Osteocyte (in vitro differentiated cells): ENCODE measurements around the gene ADRA2B. TPM values are rescaled to one million over a fixed set of nuclear protein-coding genes. Genes with fewer than 3 reads are reported as not detected.

Source experiments
- DNase-seq: peaks from one replicate; pipeline ENCODE4 v3.0.0; 2021; ENCODE audit warnings: mixed read lengths; ENCODE audit not compliant: unreplicated experiment; ENCODE audit errors: extremely low spot score
- H3K27ac Mint-ChIP-seq: one replicate; pipeline ENCODE4 v1.8.0; 2021; ENCODE audit warnings: mild to moderate bottlenecking, mixed read lengths; ENCODE audit not compliant: unreplicated experiment
- H3K27me3 Mint-ChIP-seq: one replicate; pipeline ENCODE4 v1.8.0; 2021; ENCODE audit warnings: mixed read lengths; ENCODE audit not compliant: unreplicated experiment
- H3K36me3 Mint-ChIP-seq: one replicate; pipeline ENCODE4 v1.8.0; 2021; ENCODE audit warnings: mixed read lengths; ENCODE audit not compliant: unreplicated experiment
- H3K4me1 Mint-ChIP-seq: one replicate; pipeline ENCODE4 v1.8.0; 2021; ENCODE audit warnings: mixed read lengths; ENCODE audit not compliant: unreplicated experiment
- H3K4me3 Mint-ChIP-seq: one replicate; pipeline ENCODE4 v1.8.0; 2021; ENCODE audit warnings: mild to moderate bottlenecking, moderate library complexity, mixed read lengths; ENCODE audit not compliant: unreplicated experiment
- H3K9me3 Mint-ChIP-seq: one replicate; pipeline ENCODE4 v1.8.0; 2021; ENCODE audit warnings: mixed read lengths; ENCODE audit not compliant: unreplicated experiment
- total RNA-seq: library from RNA; stranded (reverse); gene quantifications from 2 replicates; pipeline ENCODE4 v1.2.1, GENCODE V29; 2021
- TF ChIP-seq, protein P1 (sequence below): fragments of 200-600 bp; sonication (generic); IDR thresholded peaks from 2 replicates; pipeline ENCODE4 v1.5.0; 2021; ENCODE audit warnings: antibody characterized with exemption, mild to moderate bottlenecking, moderate library complexity

The ADRA2B gene
- total RNA-seq, 1 donor from 2014 or later = not detected

GRCh38 chr2:96120991-96121390 lies 4.6 kb upstream of the ADRA2B start:
- no peak overlapping the region for H3K27ac Mint-ChIP-seq
- peaks cover 6% of the 10 kb centered on the region for H3K4me1 Mint-ChIP-seq
- no peaks in the 10 kb centered on the region for H3K9me3 Mint-ChIP-seq
- no peaks in the 10 kb centered on the region for H3K36me3 Mint-ChIP-seq
- H3K4me3 Mint-ChIP-seq = no peak overlapping the region
- TF ChIP-seq, protein P1, sequence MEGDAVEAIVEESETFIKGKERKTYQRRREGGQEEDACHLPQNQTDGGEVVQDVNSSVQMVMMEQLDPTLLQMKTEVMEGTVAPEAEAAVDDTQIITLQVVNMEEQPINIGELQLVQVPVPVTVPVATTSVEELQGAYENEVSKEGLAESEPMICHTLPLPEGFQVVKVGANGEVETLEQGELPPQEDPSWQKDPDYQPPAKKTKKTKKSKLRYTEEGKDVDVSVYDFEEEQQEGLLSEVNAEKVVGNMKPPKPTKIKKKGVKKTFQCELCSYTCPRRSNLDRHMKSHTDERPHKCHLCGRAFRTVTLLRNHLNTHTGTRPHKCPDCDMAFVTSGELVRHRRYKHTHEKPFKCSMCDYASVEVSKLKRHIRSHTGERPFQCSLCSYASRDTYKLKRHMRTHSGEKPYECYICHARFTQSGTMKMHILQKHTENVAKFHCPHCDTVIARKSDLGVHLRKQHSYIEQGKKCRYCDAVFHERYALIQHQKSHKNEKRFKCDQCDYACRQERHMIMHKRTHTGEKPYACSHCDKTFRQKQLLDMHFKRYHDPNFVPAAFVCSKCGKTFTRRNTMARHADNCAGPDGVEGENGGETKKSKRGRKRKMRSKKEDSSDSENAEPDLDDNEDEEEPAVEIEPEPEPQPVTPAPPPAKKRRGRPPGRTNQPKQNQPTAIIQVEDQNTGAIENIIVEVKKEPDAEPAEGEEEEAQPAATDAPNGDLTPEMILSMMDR = no peak
- peaks cover 46% of the 10 kb centered on the region for H3K27me3 Mint-ChIP-seq
- no peak for DNase-seq

GRCh38 chr2:96120091-96120720 lies 3.8 kb upstream of the ADRA2B start:
- Mint-ChIP-seq H3K9me3 (no peaks in the 10 kb centered on the region), H3K36me3 (no peaks in the 10 kb centered on the region)
- no peak for DNase-seq

GRCh38 chr2:96119389-96119751 lies 3.0 kb upstream of the ADRA2B start:
- peaks cover 42% of the 10 kb centered on the region for H3K27me3 Mint-ChIP-seq
- no peaks in the 10 kb centered on the region for H3K36me3 Mint-ChIP-seq
- TF ChIP-seq, protein P1 = no peak
- DNase-seq = no peak
- no peak overlapping the region for H3K4me3 Mint-ChIP-seq
- no peak overlapping the region for H3K27ac Mint-ChIP-seq
- H3K9me3 Mint-ChIP-seq = no peaks in the 10 kb centered on the region
- H3K4me1 Mint-ChIP-seq = peaks cover 6% of the 10 kb centered on the region

More at GRCh38 chr2:96120091-96120720, 3.8 kb upstream of the ADRA2B start:
- TF ChIP-seq, protein P1 = no peak
- H3K27me3 Mint-ChIP-seq = peaks cover 47% of the 10 kb centered on the region
- no peak overlapping the region for H3K4me3 Mint-ChIP-seq
- H3K27ac Mint-ChIP-seq = no peak overlapping the region
- peaks cover 6% of the 10 kb centered on the region for H3K4me1 Mint-ChIP-seq

DNA sequence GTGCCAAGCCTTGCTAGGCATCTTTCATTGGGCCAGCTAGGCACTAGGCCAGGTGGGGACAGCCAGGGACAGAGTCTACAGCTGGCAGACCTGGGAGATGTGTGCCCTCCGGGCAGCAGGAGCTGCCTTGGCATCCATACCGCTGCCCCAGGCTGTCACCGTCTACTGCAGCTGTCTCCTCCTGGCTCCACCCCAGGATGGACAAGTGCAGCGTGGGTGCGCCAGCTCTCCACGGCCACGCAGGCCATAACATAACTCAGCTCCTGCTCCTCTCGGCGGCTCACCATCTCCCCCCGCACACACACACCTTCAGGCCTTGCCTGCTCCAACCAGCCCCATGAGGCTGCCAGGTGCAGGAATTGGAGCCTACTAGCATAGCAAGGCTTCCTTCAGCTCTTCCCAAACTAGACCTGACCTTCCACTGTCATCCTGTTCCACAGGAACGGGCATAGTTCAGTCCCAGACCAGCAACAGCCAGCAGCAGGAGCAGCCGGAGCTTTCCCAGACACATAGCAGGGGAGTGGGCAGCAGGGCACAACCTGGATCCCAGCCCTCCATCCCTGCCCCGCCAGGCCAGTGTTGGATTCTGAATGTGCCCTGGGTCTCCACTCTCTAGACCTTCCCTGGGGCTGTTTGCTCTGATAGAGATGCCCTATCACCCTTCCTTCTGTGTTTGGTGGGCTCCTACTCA lies 2.5 kb upstream of the ADRA2B start:
- H3K9me3 Mint-ChIP-seq = no peaks in the 10 kb centered on the region
- no peak overlapping the region for H3K4me3 Mint-ChIP-seq
- TF ChIP-seq, protein P1 = no peak
- no peaks in the 10 kb centered on the region for H3K36me3 Mint-ChIP-seq
- no peak overlapping the region for H3K27ac Mint-ChIP-seq
- no peak for DNase-seq
- H3K4me1 Mint-ChIP-seq = peaks cover 6% of the 10 kb centered on the region
- peaks cover 42% of the 10 kb centered on the region for H3K27me3 Mint-ChIP-seq
